Activated CD4-positive, alpha-beta T cell treated with anti-CD3 and anti-CD28 coated beads, Interleukin-2, amount 10 ng/mL, durations not matched to agents 7 days and 5 days (primary cell): ENCODE measurements around the gene SOAT2. TPM values are rescaled to one million over a fixed set of nuclear protein-coding genes. Genes with fewer than 3 reads are reported as not detected.
A peak's percentile ranks its signal among the peaks of the same experiment; 100 is the strongest.

Experiments used
- CTCF ChIA-PET: fragments of 350-600 bp; sonication (Branson Sonifier 250); formaldehyde crosslinking; loops from one replicate; lab custom pipeline; 2021; ENCODE audit warnings: antibody characterized with exemption; lab: Charles Lee
- POLR2A ChIA-PET: fragments of 350-600 bp; sonication (Branson Sonifier 250); formaldehyde crosslinking; loops from one replicate; lab custom pipeline; 2021; ENCODE audit warnings: antibody characterized with exemption; lab: Charles Lee
- DNase-seq: peaks from one replicate; pipeline ENCODE4 v3.0.0-alpha.2; 2020
- H3K27ac Mint-ChIP-seq: one replicate; pipeline ENCODE4 v1.8.0; 2021; ENCODE audit warnings: mild to moderate bottlenecking, moderate library complexity, mixed read lengths
- H3K27me3 Mint-ChIP-seq: one replicate; pipeline ENCODE4 v1.8.0; 2021; ENCODE audit warnings: mixed read lengths
- H3K36me3 Mint-ChIP-seq: one replicate; pipeline ENCODE4 v1.8.0; 2021; ENCODE audit warnings: low read depth, mixed read lengths
- H3K4me1 Mint-ChIP-seq: one replicate; pipeline ENCODE4 v1.8.0; 2021; ENCODE audit warnings: mixed read lengths
- H3K4me3 Mint-ChIP-seq: one replicate; pipeline ENCODE4 v1.8.0; 2021; ENCODE audit warnings: mild to moderate bottlenecking, moderate library complexity, mixed read lengths
- H3K9me3 Mint-ChIP-seq: one replicate; pipeline ENCODE4 v1.8.0; 2021; ENCODE audit warnings: mixed read lengths
- microRNA-seq: library from miRNA; unstranded; fragments of <30 nt; microRNA quantifications from one replicate; pipeline ENCODE4 v1.2.0, GENCODE V29; 2021; ENCODE audit warnings: borderline microRNAs expressed, borderline replicate concordance
- total RNA-seq, 2 experiments: library from RNA; stranded (reverse); gene quantifications; one replicate each; pipeline ENCODE4 v1.2.3, GENCODE V29; 2021

SOAT2 gene
- total RNA-seq, 2 experiments from 2014 or later: 1.0 to 1.7 TPM

- CTCF ChIA-PET: interaction anchor here (1.4 to 3.2 kb wide), 3 partner anchors 9 to 37 kb away, joined by 3 to 29 read pairs (median 4); partner anchors contain the start of gene CSAD
- H3K27me3 Mint-ChIP-seq: no peaks in the 10 kb centered on the region
- H3K4me3 Mint-ChIP-seq: no peak overlapping the region
- DNase-seq: no peak
- peaks cover 2% of the 10 kb centered on the region for H3K36me3 Mint-ChIP-seq
- H3K4me1 Mint-ChIP-seq: peaks cover 11% of the 10 kb centered on the region
- H3K27ac Mint-ChIP-seq: peak overlapping the region; percentile 52
- POLR2A ChIA-PET: no interaction called here
- no peaks in the 10 kb centered on the region for H3K9me3 Mint-ChIP-seq
Measured at GRCh38 chr12:53171725-53172329, 68.5 kb downstream of the SOAT2 start.

GRCh38 chr12:53172352-53172751 lies 69.1 kb downstream of the SOAT2 start:
- ChIA-PET CTCF (interaction anchor here (1.4 to 3.2 kb wide), 2 partner anchors 9 to 12 kb away, joined by 4 to 29 read pairs; partner anchors contain the start of gene CSAD), POLR2A (no interaction called here)
- no peak for DNase-seq
- Mint-ChIP-seq H3K36me3 (peaks cover 2% of the 10 kb centered on the region), H3K4me1 (peaks cover 13% of the 10 kb centered on the region), H3K4me3 (no peak overlapping the region), H3K27me3 (no peaks in the 10 kb centered on the region), H3K9me3 (no peaks in the 10 kb centered on the region), H3K27ac (no peak overlapping the region)

GRCh38 chr12:53173085-53173715 lies 69.9 kb downstream of the SOAT2 start:
- ChIA-PET CTCF (interaction anchor here (1.4 to 3.2 kb wide), 3 partner anchors 8 to 94 kb away, joined by 4 to 29 read pairs (median 5); partner anchors contain the start of genes CSAD and ESPL1), POLR2A (no interaction called here)
- peaks cover 2% of the 10 kb centered on the region for H3K36me3 Mint-ChIP-seq
- no peaks in the 10 kb centered on the region for H3K9me3 Mint-ChIP-seq
- peaks cover 13% of the 10 kb centered on the region for H3K4me1 Mint-ChIP-seq
- DNase-seq: no peak
- H3K4me3 Mint-ChIP-seq: no peak overlapping the region
- no peak overlapping the region for H3K27ac Mint-ChIP-seq
- no peaks in the 10 kb centered on the region for H3K27me3 Mint-ChIP-seq

Small RNAs within 50 kb of the gene (microRNA-seq; reads per million reads assigned to microRNA genes)
- not detected for gene MIR6757

Other genes starting within 250 kb of the SOAT2 start
- gene KRT8, start 198.4 kb upstream of the SOAT2 start, total RNA-seq: under 1 TPM; 0.15 to 0.57 TPM
- gene KRT18, start 154.4 kb upstream of the SOAT2 start, total RNA-seq: 1 to 10 TPM in 1 of 2 experiments, under 1 TPM in 1; 0.65 to 1.3 TPM
- 100 to 1,000 TPM; 385 to 474 TPM for gene EIF4B, start 97.0 kb upstream of the SOAT2 start, total RNA-seq
- gene TNS2, start 53.4 kb upstream of the SOAT2 start, total RNA-seq: 1 to 10 TPM in 1 of 2 experiments, under 1 TPM in 1; 0.92 to 1.8 TPM
- gene SPRYD3, start 24.1 kb upstream of the SOAT2 start, total RNA-seq: 10 to 100 TPM; 19.0 to 20.2 TPM
- under 1 TPM in 1 of 2 experiments, not detected in 1; 0.37 TPM for gene IGFBP6, start 5.8 kb upstream of the SOAT2 start, total RNA-seq
- 10 to 100 TPM; 38.9 to 44.1 TPM for gene ZNF740, start 77.2 kb downstream of the SOAT2 start, total RNA-seq
- gene CSAD, start 77.4 kb downstream of the SOAT2 start, total RNA-seq: 10 to 100 TPM; 33.3 to 34.7 TPM
- gene ITGB7, start 103.8 kb downstream of the SOAT2 start, total RNA-seq: 100 to 1,000 TPM; 621 to 702 TPM
- gene RARG, start 128.7 kb downstream of the SOAT2 start, total RNA-seq: 10 to 100 TPM; 58.3 to 59.7 TPM
- 100 to 1,000 TPM; 107 to 125 TPM for gene ESPL1, start 164.8 kb downstream of the SOAT2 start, total RNA-seq
- 100 to 1,000 TPM; 305 to 335 TPM for gene PFDN5, start 192.1 kb downstream of the SOAT2 start, total RNA-seq
- 10 to 100 TPM; 47.9 to 56.4 TPM for gene MYG1, start 196.2 kb downstream of the SOAT2 start, total RNA-seq
- 10 to 100 TPM; 59.1 to 63.0 TPM for gene AAAS, start 218.1 kb downstream of the SOAT2 start, total RNA-seq
- gene SP7, start 232.9 kb downstream of the SOAT2 start, total RNA-seq: not detected